Esophagus squamous epithelium (tissue), 4 donors: ENCODE results near the gene SERTAD4.

Experiments used
- POLR2A ChIP-seq, 4 donors: fragments of 450-650 bp; IDR thresholded peaks; one replicate each; pipeline ENCODE4 v1.6.1; 2017; ENCODE audit warnings: antibody characterized with exemption in 4 of 4, mild to moderate bottlenecking in 4 of 4, moderate library complexity in 3 of 4
- TF ChIP-seq, protein P1 (sequence below), 6 experiments: fragments of 450-650 bp in 4 of 6; fragments of 200-600 bp in 2 of 6; sonication (generic) in 2 of 6; IDR thresholded peaks; one replicate each; pipeline ENCODE4 v1.5.1; 2016 to 2019; ENCODE audit warnings: antibody characterized with exemption in 6 of 6, mild to moderate bottlenecking in 4 of 6, moderate library complexity in 4 of 6

DNA sequence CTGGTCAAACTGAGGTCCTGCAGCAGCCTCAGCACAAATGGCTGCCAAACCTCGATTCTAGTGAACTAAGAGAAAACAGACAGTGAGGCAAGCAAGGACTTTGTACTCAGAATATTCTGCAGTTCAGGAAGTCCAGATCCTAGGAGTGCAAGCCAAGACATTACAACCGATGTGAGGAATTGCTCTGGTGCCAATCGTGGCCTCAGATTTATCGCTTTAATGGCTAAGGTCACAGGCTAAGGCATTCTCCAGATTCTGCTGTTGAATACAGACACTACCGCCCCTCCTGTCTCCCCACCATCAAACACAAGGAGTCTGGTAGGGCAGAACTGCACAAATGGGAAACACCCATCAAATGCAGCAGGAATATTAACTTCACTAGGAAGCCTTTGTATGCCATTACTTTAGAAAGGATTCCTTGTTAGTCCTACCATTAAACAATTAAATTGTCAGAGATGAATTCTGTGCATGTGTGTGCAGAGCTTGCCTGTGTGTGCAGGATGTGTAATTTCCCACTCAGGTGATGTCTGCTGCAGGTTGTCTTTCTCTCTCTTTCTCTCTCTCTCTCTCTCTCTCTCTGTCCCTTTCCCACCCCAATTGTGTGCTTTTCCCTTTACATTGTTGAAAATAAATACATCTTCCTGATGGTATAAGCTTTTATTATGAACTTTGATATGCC is 9.2 kb upstream of the SERTAD4 start:
- TF ChIP-seq POLR2A (IDR thresholded peaks at IDR 0.05), result no peak
- TF ChIP-seq, protein P1, sequence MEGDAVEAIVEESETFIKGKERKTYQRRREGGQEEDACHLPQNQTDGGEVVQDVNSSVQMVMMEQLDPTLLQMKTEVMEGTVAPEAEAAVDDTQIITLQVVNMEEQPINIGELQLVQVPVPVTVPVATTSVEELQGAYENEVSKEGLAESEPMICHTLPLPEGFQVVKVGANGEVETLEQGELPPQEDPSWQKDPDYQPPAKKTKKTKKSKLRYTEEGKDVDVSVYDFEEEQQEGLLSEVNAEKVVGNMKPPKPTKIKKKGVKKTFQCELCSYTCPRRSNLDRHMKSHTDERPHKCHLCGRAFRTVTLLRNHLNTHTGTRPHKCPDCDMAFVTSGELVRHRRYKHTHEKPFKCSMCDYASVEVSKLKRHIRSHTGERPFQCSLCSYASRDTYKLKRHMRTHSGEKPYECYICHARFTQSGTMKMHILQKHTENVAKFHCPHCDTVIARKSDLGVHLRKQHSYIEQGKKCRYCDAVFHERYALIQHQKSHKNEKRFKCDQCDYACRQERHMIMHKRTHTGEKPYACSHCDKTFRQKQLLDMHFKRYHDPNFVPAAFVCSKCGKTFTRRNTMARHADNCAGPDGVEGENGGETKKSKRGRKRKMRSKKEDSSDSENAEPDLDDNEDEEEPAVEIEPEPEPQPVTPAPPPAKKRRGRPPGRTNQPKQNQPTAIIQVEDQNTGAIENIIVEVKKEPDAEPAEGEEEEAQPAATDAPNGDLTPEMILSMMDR (IDR thresholded peaks at IDR 0.05), result no peak
